NCI-H1694 (cell line): ENCODE measurements around the gene KLHL3.

Source experiments
- DNase-seq: peaks from one replicate; lab custom pipeline; 2025; lab: John Stamatoyannopoulos, UW

The KLHL3 gene

DNA sequence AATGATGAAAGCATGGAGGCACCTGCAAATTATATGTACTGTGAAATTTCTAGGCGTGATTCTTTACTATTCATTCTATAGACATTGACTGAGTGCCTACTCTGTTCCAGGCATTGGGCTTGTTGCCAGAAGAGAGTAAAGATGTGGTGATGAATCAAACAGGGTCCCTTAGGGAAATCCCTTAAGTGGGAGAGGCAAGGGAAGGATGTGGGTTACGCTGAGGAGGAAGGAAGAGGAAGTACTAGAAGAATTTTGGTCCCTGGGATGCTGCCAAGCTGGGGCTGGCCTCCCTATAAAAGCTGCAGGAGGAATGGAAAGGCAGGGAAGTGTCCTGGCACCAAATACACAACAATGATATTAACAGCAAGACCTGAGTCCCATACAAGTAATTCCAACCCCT lies 160.0 kb downstream of the KLHL3 start:
- no peak for DNase-seq

DNA sequence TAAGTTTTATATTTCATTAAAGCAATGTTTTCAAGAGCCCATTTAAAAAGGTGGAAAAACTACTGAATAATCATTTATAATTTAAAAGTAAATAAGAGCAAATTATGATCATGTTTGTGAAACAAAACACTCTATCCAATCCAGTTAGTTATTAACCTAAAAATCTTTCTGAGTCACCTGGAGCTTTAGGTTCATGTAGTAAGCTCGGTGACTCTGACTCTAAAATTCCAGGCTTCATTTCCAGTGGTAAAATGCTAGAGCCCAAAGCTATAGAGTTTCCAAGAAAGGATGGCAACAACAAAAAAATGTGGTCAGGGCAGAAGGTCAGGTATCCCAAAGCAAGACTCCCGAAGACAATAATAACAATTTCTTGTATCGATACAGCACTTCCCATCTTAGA lies 160.7 kb downstream of the KLHL3 start:
- no peak for DNase-seq

DNA sequence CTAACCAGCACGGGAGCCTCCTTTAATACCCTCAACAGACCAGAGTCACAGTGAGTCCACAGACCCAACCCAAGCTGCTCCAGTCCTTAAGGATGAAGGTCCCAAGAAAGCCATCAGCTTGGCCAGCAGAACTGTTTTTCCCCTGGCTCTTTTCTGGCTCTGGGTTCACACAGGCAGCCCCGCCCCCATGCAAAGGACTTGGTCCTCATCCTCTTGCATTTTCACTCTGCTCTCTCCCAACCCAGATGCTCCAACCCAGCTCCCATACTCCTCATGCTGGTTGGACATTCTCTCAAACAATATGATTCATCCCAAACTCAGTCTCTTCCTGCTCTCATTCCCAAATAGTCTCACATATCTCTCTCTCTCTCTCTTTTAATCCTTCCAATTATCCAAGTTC lies 162.5 kb downstream of the KLHL3 start:
- DNase-seq = no peak

DNA sequence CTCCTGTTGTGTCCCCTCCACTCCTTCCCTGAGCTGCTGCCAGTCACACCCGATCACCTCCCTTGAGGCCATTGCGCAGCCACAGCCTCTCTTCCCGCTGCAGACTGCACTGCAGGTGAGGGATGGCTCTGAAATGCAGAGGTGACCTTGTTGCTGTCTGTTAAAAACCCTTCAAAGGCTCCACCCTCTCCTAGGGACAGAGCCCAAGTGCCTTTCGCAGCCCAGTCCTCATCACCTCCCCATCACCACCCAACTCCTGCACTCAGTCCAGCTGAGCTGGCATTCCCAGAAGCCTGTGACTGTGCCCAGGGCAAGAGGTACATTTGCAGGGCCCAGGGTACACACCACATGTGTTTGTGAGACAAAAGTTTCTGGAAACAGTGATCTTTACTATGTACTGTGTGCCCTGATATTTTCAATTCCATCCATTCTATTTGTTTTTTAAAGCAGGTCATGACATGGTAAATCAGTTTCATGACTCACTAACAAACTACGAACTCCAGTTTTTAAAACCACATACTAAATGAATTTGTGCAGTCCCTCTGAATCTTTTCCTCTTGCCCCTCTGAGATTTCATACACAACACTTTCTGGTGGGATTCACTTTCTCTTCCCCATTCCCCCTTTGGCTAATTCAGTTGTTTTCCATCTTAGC lies 163.7 kb downstream of the KLHL3 start:
- DNase-seq = no peak

- no peak for DNase-seq
Measured at GRCh38 chr5:137570070-137570469, 165.8 kb downstream of the KLHL3 start.
